ENCODE results near the gene R3HDM2.
"Not testable (repeated sequence)": the region's sequence is repeated elsewhere in the genome, so short reads cannot be mapped to it uniquely, and the experiment has no call there.

- TF ChIP-seq, protein P1, sequence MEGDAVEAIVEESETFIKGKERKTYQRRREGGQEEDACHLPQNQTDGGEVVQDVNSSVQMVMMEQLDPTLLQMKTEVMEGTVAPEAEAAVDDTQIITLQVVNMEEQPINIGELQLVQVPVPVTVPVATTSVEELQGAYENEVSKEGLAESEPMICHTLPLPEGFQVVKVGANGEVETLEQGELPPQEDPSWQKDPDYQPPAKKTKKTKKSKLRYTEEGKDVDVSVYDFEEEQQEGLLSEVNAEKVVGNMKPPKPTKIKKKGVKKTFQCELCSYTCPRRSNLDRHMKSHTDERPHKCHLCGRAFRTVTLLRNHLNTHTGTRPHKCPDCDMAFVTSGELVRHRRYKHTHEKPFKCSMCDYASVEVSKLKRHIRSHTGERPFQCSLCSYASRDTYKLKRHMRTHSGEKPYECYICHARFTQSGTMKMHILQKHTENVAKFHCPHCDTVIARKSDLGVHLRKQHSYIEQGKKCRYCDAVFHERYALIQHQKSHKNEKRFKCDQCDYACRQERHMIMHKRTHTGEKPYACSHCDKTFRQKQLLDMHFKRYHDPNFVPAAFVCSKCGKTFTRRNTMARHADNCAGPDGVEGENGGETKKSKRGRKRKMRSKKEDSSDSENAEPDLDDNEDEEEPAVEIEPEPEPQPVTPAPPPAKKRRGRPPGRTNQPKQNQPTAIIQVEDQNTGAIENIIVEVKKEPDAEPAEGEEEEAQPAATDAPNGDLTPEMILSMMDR (IDR thresholded peaks at IDR 0.05), result not testable (repeated sequence)
- TF ChIP-seq EZH2 (IDR thresholded peaks at IDR 0.05; ENCODE audit: borderline replicate concordance, insufficient read depth, low read depth, low read length, poor library complexity, severe bottlenecking), result not testable (repeated sequence)
These were observed 94.5 kb downstream of the R3HDM2 start for GRCh38 chr12:57336299-57336698.

All from B cell (primary cell).